Measurements from ENCODE around the gene CFAP77. TPM values are rescaled to one million over a fixed set of nuclear protein-coding genes. Genes with fewer than 3 reads are reported as not detected.

The CFAP77 gene
- polyA plus RNA-seq, 1 donor = not detected

DNA sequence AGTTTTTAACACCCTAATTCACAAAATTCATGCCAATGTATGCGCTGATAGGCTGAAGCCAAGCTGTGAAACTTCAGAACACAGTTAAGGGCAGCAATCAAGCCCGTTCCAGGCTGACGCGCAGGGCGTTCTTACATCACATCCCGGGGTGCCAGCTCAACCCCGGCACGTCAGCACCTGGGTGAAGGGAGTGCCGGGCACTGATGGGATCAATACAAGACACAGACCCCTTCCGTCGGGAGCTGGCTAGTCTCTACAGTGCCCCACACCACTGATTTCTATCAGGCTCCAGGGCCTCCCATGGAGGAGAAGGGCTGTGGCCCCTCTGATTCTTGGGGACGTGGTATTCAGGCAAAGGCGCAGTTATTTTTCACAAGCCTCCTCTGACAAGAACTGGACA, 184.4 kb downstream of the CFAP77 start:
- DNase-seq (ENCODE audit: low read depth) = no peak

DNA sequence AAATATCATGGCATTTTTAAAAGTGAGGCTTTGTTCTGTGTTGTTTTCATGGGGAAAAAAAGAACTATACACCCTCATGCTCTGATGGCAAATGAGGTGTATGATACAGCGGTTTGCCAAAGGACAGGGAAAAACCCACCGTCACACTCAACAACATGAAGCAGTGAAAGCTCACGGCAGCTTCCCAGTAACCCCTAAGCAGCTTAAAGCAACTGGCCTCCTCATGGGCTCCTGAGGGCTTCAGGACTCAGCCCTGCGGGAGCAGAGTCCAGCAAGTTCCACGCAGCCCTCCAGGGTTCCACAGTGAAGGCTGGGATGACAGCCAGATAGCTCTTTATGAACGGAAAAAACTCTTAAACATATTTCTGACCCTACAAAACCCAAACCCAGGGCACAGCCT, 185.3 kb downstream of the CFAP77 start:
- no peak for DNase-seq (ENCODE audit: low read depth)

DNA sequence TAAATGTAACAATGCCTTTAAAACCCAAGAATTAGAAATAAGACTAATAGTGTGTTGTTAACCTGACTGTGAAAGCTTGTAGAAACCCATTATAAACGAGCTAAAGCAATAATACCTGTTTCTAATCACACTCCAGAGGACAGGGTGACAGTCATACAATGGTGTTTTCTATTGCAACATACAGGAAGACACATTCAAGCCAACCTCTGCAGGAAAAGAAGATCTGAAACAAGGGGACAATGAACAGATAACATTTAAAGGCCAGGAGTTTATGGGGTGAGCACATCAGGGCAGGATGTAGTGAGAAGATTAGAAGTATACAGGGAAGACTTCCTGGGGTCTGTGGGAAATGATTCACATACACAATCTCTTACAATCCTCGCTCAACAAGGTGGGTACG, 186.2 kb downstream of the CFAP77 start:
- DNase-seq (ENCODE audit: low read depth) = no peak

DNA sequence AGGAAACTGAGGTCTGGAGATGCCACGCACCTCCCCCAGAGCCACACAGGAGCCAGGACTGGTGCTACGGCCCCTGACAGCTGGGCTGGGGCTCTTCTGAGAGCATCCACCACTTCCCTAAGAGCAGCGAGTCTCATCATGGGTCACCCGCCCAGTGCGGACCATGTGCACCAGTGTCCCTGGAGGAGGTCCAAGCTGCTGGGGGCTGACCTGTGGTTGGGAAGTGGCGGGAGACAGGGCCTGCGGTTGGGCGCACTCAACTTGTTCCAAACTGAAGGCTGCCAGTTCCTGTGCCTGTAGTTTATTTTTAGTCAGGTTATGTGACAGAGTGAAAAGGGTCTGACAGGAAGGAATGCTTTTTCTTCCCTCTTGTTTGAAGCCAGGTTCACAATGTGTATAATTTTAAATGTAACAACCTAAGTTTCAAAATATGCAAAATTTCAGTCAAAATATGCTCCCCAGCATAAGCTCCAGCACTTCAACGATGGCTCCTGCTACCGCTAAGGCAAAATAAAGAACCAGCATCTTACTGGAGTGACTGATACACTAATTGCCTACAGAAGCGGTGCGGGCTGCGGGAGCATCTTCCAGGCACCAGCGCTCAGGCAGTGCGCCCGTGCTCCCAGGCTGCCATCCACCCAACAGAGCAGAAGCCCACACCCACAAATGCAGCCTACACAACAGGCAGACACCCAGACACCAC, 187.2 kb downstream of the CFAP77 start:
- DNase-seq (ENCODE audit: low read depth) = no peak

DNA sequence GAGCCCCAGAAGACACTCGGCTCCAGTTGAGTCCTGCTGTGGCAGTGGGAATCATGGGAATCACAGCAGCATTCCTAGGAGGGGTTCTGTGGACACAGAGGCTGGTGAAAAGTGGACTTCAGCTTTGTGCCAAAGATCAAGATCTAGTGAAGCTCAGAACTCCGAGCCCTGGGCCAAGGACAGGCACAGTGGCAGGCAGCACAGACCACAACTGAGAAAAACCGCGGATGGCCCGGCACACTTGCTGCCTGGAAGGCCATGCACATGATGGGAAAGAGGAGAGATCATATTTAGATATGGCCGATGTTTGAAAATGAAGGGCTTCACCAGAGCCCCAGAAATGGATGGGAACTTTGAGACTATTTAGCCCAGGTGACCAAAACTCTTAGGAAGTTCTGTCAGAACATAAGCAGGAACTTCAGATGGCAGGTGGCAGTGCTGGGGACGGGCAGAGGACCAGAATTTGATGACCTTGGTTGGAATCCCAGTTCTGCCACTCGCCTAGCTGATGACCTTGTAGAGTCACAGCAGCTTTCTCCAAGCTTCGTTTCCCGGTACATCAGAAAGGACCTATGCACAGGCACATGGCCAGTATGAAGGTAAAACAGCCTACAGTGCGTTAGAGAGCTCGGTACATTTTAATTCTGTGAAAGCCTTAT, 190.4 kb downstream of the CFAP77 start:
- no peak for DNase-seq (ENCODE audit: low read depth)

DNA sequence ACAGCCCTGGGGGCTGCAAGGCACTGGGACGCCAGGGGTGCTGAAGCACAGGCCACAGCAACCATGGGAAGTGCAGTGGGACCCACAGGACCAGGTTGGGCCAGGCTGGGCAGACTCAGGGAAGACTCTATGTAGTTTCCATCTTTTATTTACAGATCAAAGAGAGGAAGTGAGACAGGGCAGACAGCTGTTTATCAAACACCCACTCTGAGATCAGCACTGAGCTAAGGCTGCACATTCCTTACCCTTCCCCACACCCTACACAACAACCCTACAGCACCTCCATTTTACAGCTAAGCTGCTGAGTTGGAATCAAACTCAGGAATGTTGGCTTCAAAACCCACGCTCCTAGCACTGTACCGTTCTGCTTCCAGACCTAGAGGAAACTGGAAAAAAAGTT, 192.2 kb downstream of the CFAP77 start:
- no peak for DNase-seq (ENCODE audit: low read depth)

DNA sequence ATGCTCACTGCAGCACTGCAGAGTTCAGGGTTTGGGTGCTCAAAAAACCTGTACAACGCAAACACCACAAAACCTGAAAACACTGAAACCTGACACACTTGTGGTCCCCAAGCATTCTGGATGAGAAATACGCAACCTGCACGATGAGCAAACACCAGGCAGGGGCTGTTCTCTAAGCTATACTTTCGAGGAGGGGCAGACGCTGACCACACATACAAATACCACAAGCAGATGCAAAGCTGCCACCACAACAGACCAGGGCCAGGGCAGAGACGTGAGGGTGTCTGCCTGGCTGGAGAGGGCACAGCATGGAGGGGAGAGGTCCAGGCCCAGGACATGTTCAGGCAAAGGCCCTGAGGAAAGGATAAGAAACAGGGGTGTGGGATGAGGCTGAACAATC, 195.4 kb downstream of the CFAP77 start:
- DNase-seq (ENCODE audit: low read depth) = no peak

DNA sequence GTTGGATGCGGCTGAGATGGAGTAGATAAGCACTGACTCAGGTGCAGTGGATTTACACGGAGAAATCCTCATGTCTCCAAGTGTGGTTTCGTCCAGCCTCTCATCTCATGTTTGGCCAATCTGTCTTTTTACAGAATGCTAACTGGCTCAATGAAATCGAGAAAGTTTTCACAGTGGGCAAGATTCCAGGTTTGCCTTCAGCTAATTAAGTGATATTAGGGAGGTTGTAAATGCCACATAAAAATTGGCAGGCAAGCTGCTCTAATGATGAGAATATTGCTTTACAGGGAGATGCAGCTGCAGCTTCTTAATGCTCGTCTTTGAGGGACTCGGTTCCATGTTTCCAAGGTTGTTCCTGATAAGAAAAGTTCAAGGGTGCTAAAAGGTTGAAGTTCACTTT, 196.1 kb downstream of the CFAP77 start:
- DNase-seq (ENCODE audit: low read depth) = no peak

DNA sequence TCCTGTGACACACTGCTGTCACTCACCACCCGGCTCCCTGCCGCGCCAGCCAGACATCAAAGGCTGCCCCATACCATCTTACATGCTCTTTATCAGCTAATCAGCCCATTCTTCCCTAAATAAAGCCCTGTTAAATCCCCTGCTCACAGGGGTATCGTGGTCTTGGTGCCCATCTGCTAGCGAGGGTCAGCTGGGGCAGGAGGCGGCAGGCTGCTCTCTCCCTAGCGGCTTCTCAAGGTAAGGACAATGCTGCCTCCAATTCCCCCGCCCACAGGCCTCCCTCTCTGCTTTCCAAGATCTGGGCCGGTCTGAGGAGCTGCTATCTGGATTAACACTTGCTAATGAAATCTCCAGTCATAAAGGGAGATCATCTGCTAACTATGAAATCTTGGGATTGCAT, 199.2 kb downstream of the CFAP77 start:
- DNase-seq (ENCODE audit: low read depth) = no peak

DNA sequence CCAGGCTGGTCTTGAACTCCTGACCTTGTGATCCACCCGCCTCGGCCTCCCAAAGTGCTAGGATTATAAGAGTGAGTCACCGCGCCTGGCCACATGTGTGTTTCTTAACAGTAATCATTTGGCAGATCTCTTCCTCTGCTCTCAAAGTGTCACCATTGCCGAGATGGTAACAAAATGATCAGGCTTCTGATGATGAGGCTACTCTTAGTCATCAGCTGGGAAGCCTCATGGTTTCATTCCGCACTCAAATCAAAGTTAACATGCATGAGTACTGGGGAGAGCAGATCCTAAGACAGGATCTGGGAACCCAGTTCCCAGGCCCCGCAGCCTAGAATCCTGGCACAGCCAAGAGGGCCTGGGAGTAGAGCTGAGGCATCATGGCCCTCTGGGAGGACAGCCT, 199.8 kb downstream of the CFAP77 start:
- no peak for DNase-seq (ENCODE audit: low read depth)

DNA sequence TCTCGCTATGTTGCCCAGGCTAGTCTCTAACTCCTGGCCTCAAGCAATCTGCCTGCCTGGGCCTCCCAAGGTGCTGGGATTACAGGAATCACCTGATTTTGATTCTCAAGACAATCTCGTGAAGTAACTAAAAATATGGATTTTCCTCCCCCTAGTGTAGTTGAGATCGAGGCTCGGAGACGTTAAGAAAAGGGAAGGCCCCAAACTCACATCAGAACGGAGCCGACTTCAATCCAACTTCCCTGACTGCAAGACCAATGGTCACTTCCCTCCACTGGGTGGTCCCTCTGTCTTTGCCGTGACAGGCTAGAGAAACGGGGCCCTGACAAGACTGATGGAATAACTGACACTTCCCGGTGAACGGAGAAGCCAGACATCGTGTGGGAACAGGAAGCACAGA, 200.7 kb downstream of the CFAP77 start:
- no peak for DNase-seq (ENCODE audit: low read depth)

DNA sequence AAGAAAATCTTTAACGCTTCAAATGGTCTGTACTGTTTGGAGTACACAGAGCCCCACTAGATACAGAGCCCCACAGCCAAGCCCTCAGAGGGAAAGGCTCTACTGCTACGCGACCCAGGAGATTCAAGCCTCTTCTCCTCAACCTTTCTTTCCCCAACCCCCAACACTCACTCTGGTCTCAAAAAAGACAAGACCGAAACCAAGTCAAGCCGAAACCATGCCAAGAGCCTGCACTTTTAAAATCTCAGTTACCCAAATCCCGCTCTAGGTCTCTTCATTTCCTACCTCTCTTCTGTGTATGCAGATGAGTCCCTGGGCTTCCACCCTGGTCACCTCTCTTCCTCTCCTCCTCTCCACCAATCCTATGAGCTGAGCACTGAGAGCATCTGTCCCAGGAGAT, 204.3 kb downstream of the CFAP77 start:
- no peak for DNase-seq (ENCODE audit: low read depth)

DNA sequence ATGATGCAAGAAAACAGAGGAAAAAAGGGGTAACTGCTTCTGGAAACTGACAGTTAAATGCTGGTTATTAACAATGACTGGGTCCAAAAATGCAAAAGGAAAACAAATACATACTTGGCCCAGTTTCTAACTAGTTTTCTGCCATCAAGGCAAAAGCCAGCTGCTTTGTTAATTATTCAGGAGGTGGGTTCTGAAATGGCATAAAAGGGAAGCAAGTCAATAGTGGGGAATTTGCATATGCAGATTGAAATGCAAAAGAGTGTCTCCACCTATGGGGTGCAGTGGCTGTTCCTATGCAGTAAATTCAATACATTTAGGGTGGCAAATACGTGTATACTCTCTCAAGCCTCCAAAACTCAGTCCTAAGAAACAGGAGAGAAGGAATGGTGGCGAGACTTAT, 205.8 kb downstream of the CFAP77 start:
- DNase-seq (ENCODE audit: low read depth) = no peak

DNA sequence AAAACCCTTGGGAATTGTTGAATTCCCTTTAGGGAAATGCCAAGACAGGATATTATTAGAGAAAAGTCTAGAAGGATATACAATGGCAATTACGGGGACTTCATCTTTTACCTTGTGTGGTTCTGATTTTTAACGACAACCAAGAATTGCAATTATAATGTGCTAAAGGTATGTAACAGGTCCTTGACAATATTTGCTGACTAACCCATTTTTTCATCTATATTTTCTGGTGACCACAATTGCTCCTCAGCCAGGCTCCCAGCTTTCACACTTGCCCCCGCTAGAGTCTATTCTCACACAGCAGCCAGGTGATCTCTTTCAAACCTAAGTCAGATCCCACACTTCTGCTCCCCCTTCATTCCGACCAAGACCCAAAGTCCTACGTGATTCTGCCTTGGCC, 206.7 kb downstream of the CFAP77 start:
- no peak for DNase-seq (ENCODE audit: low read depth)

DNA sequence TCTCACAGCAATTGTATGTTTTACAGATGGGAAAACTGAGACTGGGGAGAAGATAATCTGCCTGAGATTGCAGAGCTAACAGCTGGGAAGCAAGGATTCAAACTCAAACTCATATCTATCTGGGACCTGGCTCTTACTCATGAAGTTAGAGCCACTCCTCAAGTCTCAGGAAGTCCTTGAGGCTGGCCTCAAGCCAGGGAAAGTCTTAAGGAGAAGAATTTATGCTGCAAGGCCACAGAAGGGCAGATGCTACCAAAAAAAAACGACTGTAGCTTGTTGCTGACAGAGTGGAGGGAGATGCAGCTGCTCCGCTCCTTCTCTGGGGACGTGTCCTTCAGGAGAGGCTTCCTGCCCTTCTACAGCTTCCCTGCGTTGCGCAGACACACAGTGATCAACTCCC, 212.1 kb downstream of the CFAP77 start:
- no peak for DNase-seq (ENCODE audit: low read depth)

Other genes with a start within 250 kb of the CFAP77 start
- gene NTNG2, start 248.2 kb upstream of the CFAP77 start, polyA plus RNA-seq (ENCODE audit: insufficient read length) = 0.25 TPM
- 28.5 TPM for gene SETX, start 55.2 kb upstream of the CFAP77 start, polyA plus RNA-seq (ENCODE audit: insufficient read length)
- gene TTF1, start 3.4 kb upstream of the CFAP77 start, polyA plus RNA-seq (ENCODE audit: insufficient read length) = 9.7 TPM
- not detected for gene BARHL1, start 172.4 kb downstream of the CFAP77 start, polyA plus RNA-seq (ENCODE audit: insufficient read length)

Measured in forelimb muscle (tissue), 1 donor.